A549 (cell line): ENCODE results near the gene SLC1A3.

Experiments used
- CTCF ChIP-seq: fragments of >200 bp; sonication (Bioruptor Twin); formaldehyde crosslinking; IDR thresholded peaks from 3 replicates; pipeline ENCODE4 v1.5.1; 2016
- HMGXB4 ChIP-seq: fragments of 250-450 bp; sonication (Bioruptor Pico); IDR thresholded peaks from 2 replicates; pipeline ENCODE4 v1.5.0; 2021; ENCODE audit warnings: mild to moderate bottlenecking, moderate library complexity, borderline replicate concordance
- JUNB ChIP-seq: fragments of >200 bp; sonication (Bioruptor Twin); formaldehyde crosslinking; IDR thresholded peaks from 2 replicates; pipeline ENCODE4 v1.6.1; 2016
- KDM1A ChIP-seq: fragments of 200-600 bp; sonication (generic); IDR thresholded peaks from 2 replicates; pipeline ENCODE4 v1.6.1; 2016; ENCODE audit warnings: low read depth, mild to moderate bottlenecking
- MAX ChIP-seq: IDR thresholded peaks from 2 replicates; pipeline ENCODE4 v1.6.1; 2012
- NFE2L2 ChIP-seq: fragments of 150-350 bp; conservative IDR thresholded peaks from 2 replicates; pipeline ENCODE4 v1.6.1; 2014; ENCODE audit warnings: low read length
- PBX3 ChIP-seq: IDR thresholded peaks from 2 replicates; pipeline ENCODE4 v1.6.1; 2012
- REST ChIP-seq: fragments of 200-600 bp; sonication (generic); IDR thresholded peaks from 2 replicates; pipeline ENCODE4 v1.6.1; 2016; ENCODE audit warnings: antibody characterized with exemption, mild to moderate bottlenecking, moderate library complexity

GRCh38 chr5:36629729-36630128 is 23.3 kb downstream of the SLC1A3 start:
- TF ChIP-seq MAX (no peak), REST (no peak), CTCF (no peak), HMGXB4 (no peak), NFE2L2 (no peak), KDM1A (no peak), JUNB (no peak), PBX3 (no peak)
